HepG2 (cell line): ENCODE data around the gene SFT2D1. TPM values are rescaled to one million over a fixed set of nuclear protein-coding genes. Genes with fewer than 3 reads are reported as not detected.

Experiments
- FOXA1 ChIP-seq, 2 experiments: fragments of 450-650 bp in 1 of 2; sonication (generic) in 1 of 2; formaldehyde crosslinking in 1 of 2; IDR thresholded peaks; 2 replicates each; pipeline versions ENCODE4 v1.4.0 to v1.6.1; 2016 to 2020; ENCODE audit warnings: missing genetic modification reagents in 1 of 2
- FOXJ3 ChIP-seq: sonication (generic); formaldehyde crosslinking; IDR thresholded peaks from 2 replicates; pipeline ENCODE4 v1.4.0; 2020; ENCODE audit warnings: missing genetic modification reagents, mild to moderate bottlenecking, borderline replicate concordance
- HDAC2 ChIP-seq: sonication (generic); formaldehyde crosslinking; IDR thresholded peaks from 2 replicates; pipeline ENCODE4 v1.4.0; 2020; ENCODE audit warnings: missing genetic modification reagents
- MTA1 ChIP-seq: sonication (generic); formaldehyde crosslinking; IDR thresholded peaks from 2 replicates; pipeline ENCODE4 v1.4.0; 2020; ENCODE audit warnings: missing genetic modification reagents, mild to moderate bottlenecking, borderline replicate concordance
- MTF1 ChIP-seq: sonication (generic); formaldehyde crosslinking; IDR thresholded peaks from 2 replicates; pipeline ENCODE4 v1.5.0; 2020; ENCODE audit warnings: missing genetic modification reagents
- PLRG1 ChIP-seq: fragments of 450-650 bp; conservative IDR thresholded peaks from 2 replicates; pipeline ENCODE4 v1.6.1; 2016
- RBFOX2 ChIP-seq: fragments of 200-400 bp; formaldehyde crosslinking; IDR thresholded peaks from 2 replicates; pipeline ENCODE4 v1.6.1; 2017; ENCODE audit warnings: low read depth, mild to moderate bottlenecking, low read length
- RFXAP ChIP-seq: sonication (generic); formaldehyde crosslinking; IDR thresholded peaks from 2 replicates; pipeline ENCODE4 v1.4.0; 2020; ENCODE audit warnings: missing genetic modification reagents, borderline replicate concordance
- SOX13 ChIP-seq, 3 experiments: fragments of 450-650 bp in 1 of 3; sonication (generic) in 1 of 3; formaldehyde crosslinking in 1 of 3; IDR thresholded peaks in 2 of 3; conservative IDR thresholded peaks in 1 of 3; 2 replicates each; pipeline versions ENCODE4 v1.5.0 to v1.6.1; 2016 to 2020; ENCODE audit warnings: antibody characterized with exemption in 1 of 3, mild to moderate bottlenecking in 1 of 3, missing compliant biosample characterization in 1 of 3, missing genetic modification reagents in 1 of 3, moderate library complexity in 1 of 3
- SP2 ChIP-seq: sonication (generic); formaldehyde crosslinking; IDR thresholded peaks from 2 replicates; pipeline ENCODE4 v1.5.1; 2020; ENCODE audit warnings: mild to moderate bottlenecking, missing genetic modification reagents
- YY1 ChIP-seq: IDR thresholded peaks from 2 replicates; pipeline ENCODE4 v1.6.1; 2011; ENCODE audit warnings: low read length, low read depth, moderate library complexity, mild to moderate bottlenecking; ENCODE audit not compliant: insufficient read depth, insufficient replicate concordance
- ZNF20 ChIP-seq: sonication (generic); formaldehyde crosslinking; IDR thresholded peaks from 2 replicates; pipeline ENCODE4 v1.4.0; 2020; ENCODE audit warnings: mild to moderate bottlenecking, moderate library complexity, missing genetic modification reagents
- ZNF263 ChIP-seq: sonication (generic); formaldehyde crosslinking; IDR thresholded peaks from 2 replicates; pipeline ENCODE4 v1.4.0; 2020; ENCODE audit warnings: missing genetic modification reagents
- ZNF296 ChIP-seq: sonication (generic); formaldehyde crosslinking; conservative IDR thresholded peaks from 2 replicates; pipeline ENCODE4 v1.5.0; 2020; ENCODE audit warnings: mild to moderate bottlenecking, missing genetic modification reagents
- ZNF326 ChIP-seq: sonication (generic); formaldehyde crosslinking; IDR thresholded peaks from 2 replicates; pipeline ENCODE4 v1.4.0; 2020; ENCODE audit warnings: missing genetic modification reagents, borderline replicate concordance
- ZNF33B ChIP-seq: sonication (generic); formaldehyde crosslinking; IDR thresholded peaks from 2 replicates; pipeline ENCODE4 v1.5.1; 2020; ENCODE audit warnings: mild to moderate bottlenecking, missing genetic modification reagents
- ZNF350 ChIP-seq: sonication (generic); formaldehyde crosslinking; IDR thresholded peaks from 2 replicates; pipeline ENCODE4 v1.4.0; 2020; ENCODE audit warnings: mild to moderate bottlenecking, low read depth, missing genetic modification reagents, borderline replicate concordance
- ZNF44 ChIP-seq: sonication (generic); formaldehyde crosslinking; IDR thresholded peaks from 2 replicates; pipeline ENCODE4 v1.5.1; 2020; ENCODE audit warnings: mild to moderate bottlenecking, missing genetic modification reagents
- ZNF441 ChIP-seq: sonication (generic); formaldehyde crosslinking; IDR thresholded peaks from 2 replicates; pipeline ENCODE4 v1.7.0; 2021; ENCODE audit warnings: missing genetic modification reagents, borderline replicate concordance
- ZNF709 ChIP-seq: sonication (generic); formaldehyde crosslinking; IDR thresholded peaks from 2 replicates; pipeline ENCODE4 v1.5.0; 2020; ENCODE audit warnings: mild to moderate bottlenecking, missing genetic modification reagents
- ZNF761 ChIP-seq: sonication (generic); formaldehyde crosslinking; conservative IDR thresholded peaks from 2 replicates; pipeline ENCODE4 v1.4.0; 2020; ENCODE audit warnings: mild to moderate bottlenecking, missing genetic modification reagents
- ZNF879 ChIP-seq: sonication (generic); formaldehyde crosslinking; IDR thresholded peaks from 2 replicates; pipeline ENCODE4 v1.8.1; 2023; ENCODE audit warnings: missing genetic modification reagents
- ZSCAN9 ChIP-seq: IDR thresholded peaks from 2 replicates; pipeline ENCODE4 v1.6.1; 2016; ENCODE audit warnings: borderline replicate concordance
- polyA plus RNA-seq, 8 experiments: library from polyadenylated mRNA; depleted of rRNA in 3 of 8; stranded (reverse) in 7 of 8; unstranded in 1 of 8; fragments of >200 nt; fragmentation: Illumina TruSeq in 4 of 8; extraction: Trizol in 4 of 8; gene quantifications; 2 replicates each; pipeline versions ENCODE4 v1.2.1 to v1.2.3, GENCODE V29; 2011 to 2016; ENCODE audit warnings: low read depth in 4 of 8, missing spikeins in 1 of 8, mixed read lengths in 1 of 8; ENCODE audit not compliant: insufficient read depth in 1 of 8
- total RNA-seq, 5 experiments: library from RNA; depleted of rRNA; stranded (reverse); fragments of >200 nt; fragmentation: Illumina TruSeq; extraction: Trizol; gene quantifications; 2 replicates each; pipeline ENCODE4 v1.2.3, GENCODE V29; 2016; ENCODE audit warnings: low read depth in 1 of 5
- TF ChIP-seq, protein P1 (sequence below): sonication (generic); formaldehyde crosslinking; conservative IDR thresholded peaks from 2 replicates; pipeline ENCODE4 v1.4.0; 2020; ENCODE audit warnings: missing genetic modification reagents
- TF ChIP-seq, protein P2 (sequence below): sonication (generic); formaldehyde crosslinking; IDR thresholded peaks from 2 replicates; pipeline ENCODE4 v1.5.0; 2020; ENCODE audit warnings: missing genetic modification reagents, mild to moderate bottlenecking, borderline replicate concordance
- TF ChIP-seq, protein P3 (sequence below): sonication (generic); formaldehyde crosslinking; IDR thresholded peaks from 2 replicates; pipeline ENCODE4 v1.4.0; 2020; ENCODE audit warnings: missing genetic modification reagents

The SFT2D1 gene
- total and polyA plus RNA-seq, 2 of the 13 experiments (the other 11 are each of a cell fraction or from before 2014, with no cell fraction given), result 115 to 147 TPM

DNA sequence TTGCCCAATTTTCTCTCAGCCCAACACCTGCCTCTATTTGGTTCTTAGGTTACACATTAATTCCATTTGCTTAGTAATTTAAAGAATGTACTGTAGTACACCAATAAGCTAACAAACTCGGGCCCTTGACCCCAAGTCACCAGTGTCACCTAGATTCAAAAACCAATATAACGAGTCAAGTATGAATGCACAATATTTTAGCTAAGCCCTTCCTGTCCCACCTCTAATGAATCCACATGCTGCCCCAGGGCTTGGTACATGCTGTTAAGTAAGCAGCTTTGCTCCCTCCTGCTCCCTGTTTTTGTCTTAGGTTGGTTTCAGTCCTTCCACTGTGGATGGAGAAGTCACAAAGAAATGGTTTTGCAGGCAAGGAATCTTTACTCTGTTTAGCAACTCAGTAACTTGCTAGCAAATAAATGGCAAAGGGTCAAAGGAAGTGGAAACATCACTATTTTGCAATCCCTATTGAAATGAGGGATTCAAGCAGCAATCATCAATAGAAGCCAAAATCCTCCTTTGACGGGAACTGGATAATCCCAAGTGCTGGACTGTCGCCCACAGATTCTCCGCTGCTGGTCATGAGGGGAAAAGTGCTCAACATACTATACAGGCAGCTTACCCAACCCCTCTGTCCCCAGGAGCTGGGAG lies 45.4 kb upstream of the SFT2D1 start (continued):
- TF ChIP-seq ZNF879 (CRISPR knock-in tag) (0 out of 2 replicates have a peak, but pooled peaks have one; percentile 79), SOX13 (IDR thresholded peaks at IDR 0.05) (peak; percentile 78), SOX13 (CRISPR knock-in tag; conservative IDR thresholded peaks at IDR 0.05 in 1 of 2, IDR thresholded peaks at IDR 0.05 in 1 of 2) (peak in 1 of 2 experiments; percentile 93; a peak in 2 of 4 replicates), FOXA1 (IDR thresholded peaks at IDR 0.05) (no peak), FOXA1 (CRISPR knock-in tag; IDR thresholded peaks at IDR 0.05) (peak; percentile 55), ZNF20 (CRISPR knock-in tag) (no peak), ZNF326 (CRISPR knock-in tag) (no peak), YY1 (no peak), MTA1 (CRISPR knock-in tag) (no peak; the same call in 1 of the 2 replicates), ZNF761 (no peak; the same call in 1 of the 2 replicates), PLRG1 (no peak), SP2 (CRISPR knock-in tag) (no peak), ZNF441 (CRISPR knock-in tag) (no peak), ZNF709 (CRISPR knock-in tag) (no peak), ZSCAN9 (CRISPR knock-in tag) (peak; percentile 87; the same call in 1 of the 2 replicates), MTF1 (CRISPR knock-in tag) (no peak), ZNF350 (CRISPR knock-in tag) (peak; percentile 57; the same call in 1 of the 2 replicates), ZNF296 (CRISPR knock-in tag) (no peak), RFXAP (CRISPR knock-in tag) (peak; percentile 53; the same call in 1 of the 2 replicates), ZNF263 (CRISPR knock-in tag) (0 out of 2 replicates have a peak, but pooled peaks have one; percentile 35), FOXJ3 (CRISPR knock-in tag) (peak; percentile 96; the same call in 1 of the 2 replicates), HDAC2 (peak; percentile 93), ZNF33B (peak; percentile 64; the same call in 1 of the 2 replicates), ZNF44 (CRISPR knock-in tag) (peak; percentile 59; the same call in 1 of the 2 replicates), RBFOX2 (no peak; the same call in 1 of the 2 replicates)
- TF ChIP-seq, protein P1, sequence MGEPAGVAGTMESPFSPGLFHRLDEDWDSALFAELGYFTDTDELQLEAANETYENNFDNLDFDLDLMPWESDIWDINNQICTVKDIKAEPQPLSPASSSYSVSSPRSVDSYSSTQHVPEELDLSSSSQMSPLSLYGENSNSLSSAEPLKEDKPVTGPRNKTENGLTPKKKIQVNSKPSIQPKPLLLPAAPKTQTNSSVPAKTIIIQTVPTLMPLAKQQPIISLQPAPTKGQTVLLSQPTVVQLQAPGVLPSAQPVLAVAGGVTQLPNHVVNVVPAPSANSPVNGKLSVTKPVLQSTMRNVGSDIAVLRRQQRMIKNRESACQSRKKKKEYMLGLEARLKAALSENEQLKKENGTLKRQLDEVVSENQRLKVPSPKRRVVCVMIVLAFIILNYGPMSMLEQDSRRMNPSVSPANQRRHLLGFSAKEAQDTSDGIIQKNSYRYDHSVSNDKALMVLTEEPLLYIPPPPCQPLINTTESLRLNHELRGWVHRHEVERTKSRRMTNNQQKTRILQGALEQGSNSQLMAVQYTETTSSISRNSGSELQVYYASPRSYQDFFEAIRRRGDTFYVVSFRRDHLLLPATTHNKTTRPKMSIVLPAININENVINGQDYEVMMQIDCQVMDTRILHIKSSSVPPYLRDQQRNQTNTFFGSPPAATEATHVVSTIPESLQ (CRISPR knock-in tag), result no peak; the same call in 1 of the 2 replicates
- TF ChIP-seq, protein P2, sequence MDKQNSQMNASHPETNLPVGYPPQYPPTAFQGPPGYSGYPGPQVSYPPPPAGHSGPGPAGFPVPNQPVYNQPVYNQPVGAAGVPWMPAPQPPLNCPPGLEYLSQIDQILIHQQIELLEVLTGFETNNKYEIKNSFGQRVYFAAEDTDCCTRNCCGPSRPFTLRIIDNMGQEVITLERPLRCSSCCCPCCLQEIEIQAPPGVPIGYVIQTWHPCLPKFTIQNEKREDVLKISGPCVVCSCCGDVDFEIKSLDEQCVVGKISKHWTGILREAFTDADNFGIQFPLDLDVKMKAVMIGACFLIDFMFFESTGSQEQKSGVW (CRISPR knock-in tag), result no peak
- TF ChIP-seq, protein P3, sequence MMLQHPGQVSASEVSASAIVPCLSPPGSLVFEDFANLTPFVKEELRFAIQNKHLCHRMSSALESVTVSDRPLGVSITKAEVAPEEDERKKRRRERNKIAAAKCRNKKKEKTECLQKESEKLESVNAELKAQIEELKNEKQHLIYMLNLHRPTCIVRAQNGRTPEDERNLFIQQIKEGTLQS (CRISPR knock-in tag), result no peak
